Transverse colon (tissue), 4 donors: ENCODE results near the gene CD300LD. TPM values are rescaled to one million over a fixed set of nuclear protein-coding genes. Genes with fewer than 3 reads are reported as not detected.

Source experiments
- DNase-seq: peaks from one replicate; pipeline ENCODE4 v3.0.0-alpha.2; 2019
- H3K27ac ChIP-seq, 4 donors: fragments of 200-600 bp; sonication (generic); 2 replicates each; pipeline ENCODE4 v1.5.1; 2016 to 2018; ENCODE audit warnings: inconsistent platforms in 4 of 4
- H3K27me3 ChIP-seq: fragments of 200-600 bp; sonication (generic); 2 replicates; pipeline ENCODE4 v1.5.1; 2017; ENCODE audit warnings: inconsistent platforms
- H3K36me3 ChIP-seq, 4 donors: fragments of 200-600 bp; sonication (generic); 2 replicates each; pipeline ENCODE4 v1.5.1; 2017 to 2019; ENCODE audit warnings: inconsistent platforms in 4 of 4
- H3K4me1 ChIP-seq, 4 donors: fragments of 200-600 bp; sonication (generic); 2 replicates each; pipeline ENCODE4 v1.5.1; 2017 to 2020; ENCODE audit warnings: inconsistent platforms in 4 of 4
- H3K4me3 ChIP-seq, 4 donors: fragments of 200-600 bp; sonication (generic); 1 replicate in 1 of 4; 2 replicates in 3 of 4; pipeline versions ENCODE4 v1.5.1 to v1.6.1; 2017 to 2019; ENCODE audit warnings: inconsistent platforms in 4 of 4
- H3K9me3 ChIP-seq, 2 donors: fragments of 200-600 bp; sonication (generic); 2 replicates each; pipeline ENCODE4 v1.5.1; 2017 to 2019; ENCODE audit warnings: inconsistent platforms in 2 of 2
- CTCF ChIP-seq, 5 experiments: fragments of 200-600 bp in 3 of 5; fragments of 450-650 bp in 2 of 5; sonication (generic) in 3 of 5; IDR thresholded peaks; 1 replicate in 2 of 5; 2 replicates in 3 of 5; pipeline ENCODE4 v1.5.1; 2016 to 2017; ENCODE audit warnings: antibody characterized with exemption in 5 of 5, inconsistent platforms in 3 of 5, mild to moderate bottlenecking in 2 of 5, moderate library complexity in 1 of 5
- EP300 ChIP-seq: sonication (generic); formaldehyde crosslinking; IDR thresholded peaks from one replicate; pipeline ENCODE4 v1.6.1; 2017; ENCODE audit warnings: antibody characterized with exemption, low read depth
- POLR2A ChIP-seq: fragments of 450-650 bp; IDR thresholded peaks from one replicate; pipeline ENCODE4 v1.6.1; 2016; ENCODE audit warnings: antibody characterized with exemption, mild to moderate bottlenecking, moderate library complexity
- POLR2AphosphoS5 ChIP-seq, 3 donors: sonication (generic); formaldehyde crosslinking; IDR thresholded peaks; one replicate each; pipeline ENCODE4 v1.6.1; 2016; ENCODE audit warnings: antibody characterized with exemption in 3 of 3
- WGBS, 2 donors: methylation state at CpG; one replicate each; pipeline ENCODE4 v1.1.5; 2018; ENCODE audit warnings: low coverage in 1 of 2; 5-methylcytosine and 5-hydroxymethylcytosine counted together
- in situ Hi-C, 4 donors: fragments of 200-750 bp; cut with MboI; loops; one replicate each; pipeline versions ENCODE4 v1.15.0 to v1.15.1; 2017; ENCODE audit warnings: low sequenced_read_pairs in 3 of 4, low pct_ligation_motif_present in 1 of 4, low pct_unique_long_range_greater_than_20kb in 1 of 4
- intact Hi-C: fragments of 100-400 bp; cut with DNase I; formaldehyde crosslinking; loops from one replicate; pipeline ENCODE4 v1.15.1; 2023; ENCODE audit warnings: low total_unique reads
- total RNA-seq, 4 donors: library from RNA; depleted of rRNA; stranded (reverse); fragments of >200 nt; gene quantifications; one replicate each; pipeline ENCODE4 v1.1.0, GENCODE V29; 2016

Gene CD300LD
- total RNA-seq, 4 donors from 2014 or later: not detected

DNA sequence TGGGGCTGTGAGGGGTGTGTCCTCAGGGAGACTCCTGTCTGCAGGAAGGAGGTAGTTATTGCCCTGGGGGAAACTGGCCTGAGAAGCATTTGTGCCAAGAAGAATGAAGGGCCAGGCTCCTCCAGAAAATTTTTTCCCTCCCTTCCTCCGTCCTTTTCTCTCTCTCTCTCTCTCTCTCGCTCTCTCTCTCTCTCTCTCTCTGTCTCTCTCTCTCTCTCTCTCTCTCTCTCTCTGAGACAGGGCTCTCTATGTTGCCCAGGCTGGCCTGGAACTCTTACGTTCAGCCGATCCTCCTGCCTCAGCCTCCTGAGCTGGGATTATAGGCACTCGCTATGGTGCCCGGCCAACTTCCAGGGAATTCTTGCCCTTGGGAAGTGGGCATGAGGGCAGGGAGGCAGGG, 20.0 kb upstream of the CD300LD start:
- WGBS, 2 donors: 89% methylated on average over 6 of the region's 6 CpGs; no CpG with 5 or more reads in 1 of the 2 donors
- in situ Hi-C loops: no loop called here
- no peak overlapping the region for H3K27ac ChIP-seq
- TF ChIP-seq EP300 (no peak), CTCF (IDR thresholded peaks at IDR 0.05) (no peak), POLR2A (no peak), POLR2AphosphoS5 (IDR thresholded peaks at IDR 0.05) (no peak)
- H3K4me1 ChIP-seq: no peaks in the 10 kb centered on the region
- no peaks in the 10 kb centered on the region for H3K9me3 ChIP-seq
- H3K4me3 ChIP-seq: no peak overlapping the region
- H3K36me3 ChIP-seq: no peaks in the 10 kb centered on the region
- DNase-seq: no peak
- H3K27me3 ChIP-seq: peaks cover 6% of the 10 kb centered on the region
- intact Hi-C loops: no loop called here

DNA sequence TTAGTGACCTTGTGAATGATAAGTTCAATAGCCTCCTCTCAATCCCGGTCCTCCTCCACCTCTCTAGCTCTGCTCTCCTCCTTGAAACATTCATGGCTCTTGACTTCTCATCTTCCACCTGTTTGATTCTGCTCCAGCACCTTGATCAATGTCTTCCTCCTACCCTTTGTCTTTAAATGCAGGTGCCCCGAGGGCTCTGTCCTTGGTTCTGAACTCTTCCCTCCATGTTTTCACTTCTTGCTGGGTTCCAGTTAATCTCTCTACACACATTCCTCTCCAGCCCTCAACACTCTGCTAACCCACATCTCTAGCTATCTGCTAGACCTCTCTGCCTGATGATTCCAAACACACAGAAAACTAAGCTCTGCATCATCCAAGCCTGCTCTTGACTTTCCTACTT, 18.0 kb upstream of the CD300LD start:
- 21 to 27% methylated on average over 2 of the region's 2 CpGs for WGBS, 2 donors
- TF ChIP-seq CTCF (IDR thresholded peaks at IDR 0.05): no peak
- no peak for TF ChIP-seq POLR2A
- TF ChIP-seq POLR2AphosphoS5 (IDR thresholded peaks at IDR 0.05): no peak
- no peak for TF ChIP-seq EP300
- in situ Hi-C loops (no loop called here), intact Hi-C loops (no loop called here)
- DNase-seq: no peak
- no peak overlapping the region for H3K4me3 ChIP-seq
- H3K36me3 ChIP-seq: no peaks in the 10 kb centered on the region
- H3K4me1 ChIP-seq: peaks cover 0 to 2% (median 0%) of the 10 kb centered on the region in 4 donors
- H3K27me3 ChIP-seq: peaks cover 6% of the 10 kb centered on the region
- no peaks in the 10 kb centered on the region for H3K9me3 ChIP-seq
- H3K27ac ChIP-seq: no peak overlapping the region

- intact Hi-C loops (no loop called here), in situ Hi-C loops (no loop called here)
- peaks cover 0 to 5% (median 0%) of the 10 kb centered on the region in 4 donors for H3K4me1 ChIP-seq
- H3K4me3 ChIP-seq: no peak overlapping the region
- TF ChIP-seq POLR2AphosphoS5 (IDR thresholded peaks at IDR 0.05) (no peak), EP300 (no peak), POLR2A (no peak), CTCF (IDR thresholded peaks at IDR 0.05) (no peak)
- 94% methylated on average over 3 of the region's 3 CpGs; no CpG with 5 or more reads in 1 of the 2 donors for WGBS, 2 donors
- peaks cover 6% of the 10 kb centered on the region for H3K27me3 ChIP-seq
- no peaks in the 10 kb centered on the region for H3K36me3 ChIP-seq
- no peaks in the 10 kb centered on the region for H3K9me3 ChIP-seq
- DNase-seq: no peak
- H3K27ac ChIP-seq: no peak overlapping the region
These were observed 16.4 kb upstream of the CD300LD start for GRCh38 chr17:74608511-74608910.

DNA sequence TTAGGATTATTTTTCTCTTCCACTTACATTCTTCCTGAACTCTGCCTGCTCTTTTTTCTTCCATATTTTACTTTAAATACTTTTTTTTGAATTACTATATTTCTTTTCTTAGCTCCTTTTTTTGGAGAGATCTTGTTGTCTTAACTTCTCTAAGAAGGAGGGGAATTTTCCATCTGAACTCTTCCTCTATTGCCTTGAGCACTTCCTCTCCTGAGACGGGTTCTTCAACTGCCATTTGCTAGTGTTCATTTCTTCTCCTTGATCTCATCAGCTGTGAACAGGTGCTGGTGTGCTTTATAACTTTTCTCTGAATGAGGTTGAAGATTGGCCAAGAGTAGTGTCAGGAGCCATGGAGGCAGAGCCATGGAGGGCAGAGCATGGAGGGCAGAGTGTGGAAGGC, 15.1 kb upstream of the CD300LD start:
- Histone ChIP-seq H3K36me3 (no peaks in the 10 kb centered on the region), H3K9me3 (no peaks in the 10 kb centered on the region), H3K4me3 (no peak overlapping the region), H3K27me3 (peaks cover 6% of the 10 kb centered on the region), H3K27ac (no peak overlapping the region), H3K4me1 (peaks cover 0 to 5% (median 0%) of the 10 kb centered on the region in 4 donors)
- DNase-seq: no peak
- in situ Hi-C loops: no loop called here
- intact Hi-C loops: no loop called here
- 32 to 89% methylated on average over 1 of the region's 1 CpG for WGBS, 2 donors
- TF ChIP-seq EP300 (no peak), POLR2A (no peak), CTCF (IDR thresholded peaks at IDR 0.05) (no peak), POLR2AphosphoS5 (IDR thresholded peaks at IDR 0.05) (no peak)
